Common myeloid progenitor, CD34-positive (primary cell): ENCODE data around the gene ANKRD13A.
"Not testable (repeated sequence)": the region's sequence is repeated elsewhere in the genome, so short reads cannot be mapped to it uniquely, and the experiment has no call there.

ENCODE experiments used
- CTCF ChIA-PET: fragments of 350-600 bp; sonication (Branson Sonifier 250); formaldehyde crosslinking; loops from one replicate; lab custom pipeline; 2021; ENCODE audit warnings: antibody characterized with exemption; lab: Charles Lee
- POLR2A ChIA-PET: fragments of 350-600 bp; sonication (Branson Sonifier 250); formaldehyde crosslinking; loops from one replicate; lab custom pipeline; 2021; ENCODE audit warnings: antibody characterized with exemption; lab: Charles Lee
- DNase-seq, 3 donors: peaks; one replicate each; pipeline versions ENCODE4 v3.0.0 to v3.0.0-alpha.2; 2013
- H3K27ac ChIP-seq, 2 experiments: 1 replicate in 1 of 2; 2 replicates in 1 of 2; pipeline ENCODE4 v1.7.0; 2013; ENCODE audit warnings: inconsistent platforms in 2 of 2, low read length in 2 of 2, mild to moderate bottlenecking in 2 of 2, low read depth in 1 of 2, moderate library complexity in 1 of 2; ENCODE audit not compliant: severe bottlenecking in 2 of 2, insufficient read depth in 1 of 2, poor library complexity in 1 of 2
- H3K27me3 ChIP-seq, 5 experiments: replicated peaks in 2 of 5; 1 replicate in 3 of 5; 2 replicates in 2 of 5; pipeline versions ENCODE4 v1.6.1 to v1.7.0; 2013; ENCODE audit warnings: low read length in 4 of 5, mild to moderate bottlenecking in 2 of 5, moderate library complexity in 2 of 5, inconsistent platforms in 1 of 5; ENCODE audit not compliant: insufficient read depth in 5 of 5, control insufficient read depth in 4 of 5
- H3K36me3 ChIP-seq, 4 experiments: 1 replicate in 2 of 4; 2 replicates in 2 of 4; pipeline versions ENCODE4 v1.6.1 to v1.7.0; 2013; ENCODE audit warnings: low read length in 3 of 4, control low read depth in 1 of 4, mild to moderate bottlenecking in 1 of 4; ENCODE audit not compliant: control insufficient read depth in 4 of 4, insufficient read depth in 4 of 4
- H3K4me1 ChIP-seq, 4 experiments: 1 replicate in 3 of 4; 2 replicates in 1 of 4; pipeline versions ENCODE4 v1.6.1 to v1.7.1; 2013; ENCODE audit warnings: low read length in 3 of 4, mild to moderate bottlenecking in 3 of 4, control low read depth in 1 of 4, inconsistent platforms in 1 of 4, moderate library complexity in 1 of 4; ENCODE audit not compliant: control insufficient read depth in 4 of 4, insufficient read depth in 4 of 4; ENCODE audit errors: control extremely low read depth in 1 of 4
- H3K4me3 ChIP-seq, 7 experiments: 1 replicate in 4 of 7; 2 replicates in 3 of 7; pipeline versions ENCODE4 v1.5.1 to v1.7.0; 2013; ENCODE audit warnings: mild to moderate bottlenecking in 7 of 7, low read length in 6 of 7, moderate library complexity in 6 of 7, inconsistent platforms in 2 of 7, low read depth in 2 of 7, control low read depth in 1 of 7; ENCODE audit not compliant: insufficient read depth in 4 of 7, control insufficient read depth in 1 of 7; ENCODE audit errors: extremely low read depth in 1 of 7
- H3K9me3 ChIP-seq, 5 experiments: 1 replicate in 4 of 5; 2 replicates in 1 of 5; pipeline versions ENCODE4 v1.6.1 to v1.7.1; 2013; ENCODE audit warnings: low read length in 4 of 5, mild to moderate bottlenecking in 2 of 5, inconsistent platforms in 1 of 5, low read depth in 1 of 5, moderate library complexity in 1 of 5; ENCODE audit not compliant: control insufficient read depth in 4 of 5, insufficient read depth in 2 of 5; ENCODE audit errors: control extremely low read depth in 1 of 5
- WGBS: methylation state at CpG from one replicate; pipeline ENCODE4 v1.1.5; 2013; ENCODE audit not compliant: insufficient coverage; 5-methylcytosine and 5-hydroxymethylcytosine counted together

ANKRD13A gene

GRCh38 chr12:110072636-110073035, 73.4 kb downstream of the ANKRD13A start:
- H3K36me3 ChIP-seq, H3K9me3 ChIP-seq, POLR2A ChIA-PET, DNase-seq, H3K27me3 ChIP-seq: not testable (repeated sequence)
- 95% methylated on average over 4 of the region's 9 CpGs for WGBS
- H3K4me3 ChIP-seq = peak overlapping the region; percentile 20 to 87 (median 63)
- H3K27ac ChIP-seq = peak overlapping the region in 1 of 2 experiments; percentile 26
- CTCF ChIA-PET = interaction anchor here (2.0 kb wide), 1 partner anchor 30 kb away, joined by 7 read pairs; no protein-coding TSS in a partner anchor
- peaks cover 0 to 18% (median 12%) of the 10 kb centered on the region in 4 experiments for H3K4me1 ChIP-seq

- Histone ChIP-seq H3K9me3 (no peaks in the 10 kb centered on the region), H3K27me3 (no peaks in the 10 kb centered on the region), H3K27ac (peak overlapping the region in 1 of 2 experiments; percentile 26), H3K4me1 (peaks cover 0 to 18% (median 12%) of the 10 kb centered on the region in 4 experiments), H3K4me3 (peak overlapping the region; percentile 20 to 87 (median 63)), H3K36me3 (no peaks in the 10 kb centered on the region)
- CTCF ChIA-PET = interaction anchor here (1.0 to 2.1 kb wide), 7 partner anchors 9 to 31 kb away, joined by 3 to 11 read pairs (median 3); no protein-coding TSS in a partner anchor
- DNase-seq = peak in 2 of 3 donors; percentile 43 to 61
- 3% methylated on average over 14 of the region's 19 CpGs for WGBS
- POLR2A ChIA-PET = no interaction called here
These were observed 74.0 kb downstream of the ANKRD13A start for GRCh38 chr12:110073049-110073831.

GRCh38 chr12:110074089-110074488, 74.9 kb downstream of the ANKRD13A start:
- no peak for DNase-seq
- no peaks in the 10 kb centered on the region for H3K27me3 ChIP-seq
- WGBS = 98% methylated on average over 5 of the region's 5 CpGs
- H3K4me3 ChIP-seq = peak overlapping the region in 1 of 7 experiments; percentile 73
- no peaks in the 10 kb centered on the region for H3K9me3 ChIP-seq
- peaks cover 0 to 22% (median 14%) of the 10 kb centered on the region in 4 experiments for H3K4me1 ChIP-seq
- no peaks in the 10 kb centered on the region for H3K36me3 ChIP-seq
- no peak overlapping the region for H3K27ac ChIP-seq
- CTCF ChIA-PET = interaction anchor here (1.0 to 2.1 kb wide), 10 partner anchors 9 to 206 kb away, joined by 3 to 11 read pairs (median 3); no protein-coding TSS in a partner anchor
- POLR2A ChIA-PET = no interaction called here

- Histone ChIP-seq H3K27ac (no peak overlapping the region), H3K27me3 (no peaks in the 10 kb centered on the region), H3K4me1 (peaks cover 2 to 38% (median 31%) of the 10 kb centered on the region in 4 experiments), H3K4me3 (no peak overlapping the region), H3K36me3 (no peaks in the 10 kb centered on the region), H3K9me3 (no peaks in the 10 kb centered on the region)
- CTCF ChIA-PET = interaction anchor here (0.6 to 1.3 kb wide), 4 partner anchors 12 to 311 kb away, joined by 3 to 4 read pairs (median 3); no protein-coding TSS in a partner anchor
- DNase-seq = no peak
- no CpG with 5 or more reads among the region's 1 CpG for WGBS
- POLR2A ChIA-PET = interaction anchor here (0.6 kb wide), 1 partner anchor 288 kb away, joined by 3 read pairs; no protein-coding TSS in a partner anchor
These were observed 76.7 kb downstream of the ANKRD13A start for GRCh38 chr12:110075880-110076279.

DNA sequence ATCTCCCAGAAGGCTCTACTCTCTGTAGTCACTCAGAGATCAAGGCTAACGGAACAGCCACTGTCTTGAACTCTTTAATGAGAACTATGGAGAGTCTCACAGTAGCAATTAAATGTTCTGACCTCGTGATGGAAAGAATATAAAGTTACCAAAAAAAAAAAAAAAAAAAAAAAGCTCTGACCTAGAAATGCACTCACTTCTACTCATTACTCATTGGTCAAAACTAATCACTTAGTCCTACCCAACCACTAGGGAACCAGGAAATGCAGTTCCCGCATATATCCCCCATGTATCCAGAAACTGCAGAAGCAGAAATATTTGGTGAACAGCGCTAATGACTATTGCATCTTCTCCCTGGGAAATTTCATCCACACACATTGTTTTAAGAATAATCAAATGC, 78.6 kb downstream of the ANKRD13A start:
- Histone ChIP-seq H3K27me3 (no peaks in the 10 kb centered on the region), H3K4me3 (no peak overlapping the region), H3K4me1 (peaks cover 2 to 35% (median 33%) of the 10 kb centered on the region in 4 experiments), H3K9me3 (no peaks in the 10 kb centered on the region), H3K27ac (no peak overlapping the region), H3K36me3 (no peaks in the 10 kb centered on the region)
- ChIA-PET CTCF (no interaction called here), POLR2A (no interaction called here)
- WGBS = 100% methylated on average over 1 of the region's 4 CpGs
- DNase-seq = no peak

DNA sequence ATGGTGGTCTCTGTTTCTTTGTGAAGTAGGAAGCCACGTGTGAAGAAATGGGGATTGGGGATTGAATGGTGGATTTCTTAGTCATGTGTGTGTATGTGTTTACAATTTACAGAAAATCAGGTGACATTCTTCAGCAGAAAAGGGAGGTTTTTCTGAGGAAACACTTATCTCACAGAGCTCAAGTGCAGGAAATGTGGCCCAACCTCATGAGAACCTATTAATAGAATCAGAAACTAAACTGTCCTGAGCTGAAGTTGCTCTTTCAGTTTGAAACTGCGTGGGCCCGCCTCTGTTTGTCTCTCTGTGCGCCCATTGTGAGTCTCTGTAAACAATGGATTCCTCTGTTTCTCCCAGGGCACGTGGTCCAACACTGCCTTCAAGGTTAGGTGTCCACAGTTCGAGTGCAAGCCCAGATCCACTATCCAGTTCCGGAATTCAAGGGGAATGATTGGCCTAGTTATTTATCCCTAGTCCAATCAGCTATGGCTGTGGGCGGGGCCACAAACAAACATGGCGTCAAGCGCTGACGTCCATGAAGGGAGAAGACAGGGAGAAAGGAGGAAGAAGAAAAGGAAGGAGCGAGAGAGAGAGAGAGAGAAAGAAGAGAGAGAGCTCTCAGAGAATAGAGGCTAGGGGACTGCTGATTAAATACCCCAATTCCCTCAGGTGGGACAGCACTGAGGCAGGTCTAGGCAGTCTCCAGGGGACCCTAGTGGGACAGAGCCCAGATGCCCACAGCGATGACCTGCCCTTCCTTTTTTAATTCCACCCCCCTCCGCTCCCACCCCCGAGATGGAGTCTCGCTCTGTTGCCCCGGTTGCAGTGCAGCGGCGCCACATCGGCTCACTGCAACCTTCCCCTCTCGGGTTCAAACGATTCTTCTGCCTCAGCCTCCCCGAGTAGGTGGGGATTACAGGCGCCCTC, 80.5 kb downstream of the ANKRD13A start:
- peak overlapping the region in 6 of 7 experiments; percentile 8 to 72 (median 46) for H3K4me3 ChIP-seq
- no peaks in the 10 kb centered on the region for H3K9me3 ChIP-seq
- CTCF ChIA-PET = interaction anchor here (0.7 to 1.4 kb wide), 7 partner anchors 10 to 521 kb away, joined by 3 to 4 read pairs (median 3); no protein-coding TSS in a partner anchor
- H3K4me1 ChIP-seq = peaks cover 2 to 28% (median 19%) of the 10 kb centered on the region in 4 experiments
- POLR2A ChIA-PET = interaction anchor here (0.6 to 1.0 kb wide), 5 partner anchors 10 to 815 kb away, joined by 3 to 4 read pairs (median 3); no protein-coding TSS in a partner anchor
- no peaks in the 10 kb centered on the region for H3K27me3 ChIP-seq
- H3K27ac ChIP-seq = peak overlapping the region in 1 of 2 experiments; percentile 82
- 23% methylated on average over 11 of the region's 24 CpGs for WGBS
- H3K36me3 ChIP-seq = no peaks in the 10 kb centered on the region
- peak; percentile 74 to 94 (median 90) for DNase-seq
